NCI-H524 treated with DMSO at 0.1 percent for 48 hours (cell line): ENCODE results near the gene SLC6A6.
A peak's percentile ranks its signal among the peaks of the same experiment; 100 is the strongest.

Experiments used
- DNase-seq: peaks from one replicate; lab custom pipeline; 2025; lab: John Stamatoyannopoulos, UW

SLC6A6 gene

DNA sequence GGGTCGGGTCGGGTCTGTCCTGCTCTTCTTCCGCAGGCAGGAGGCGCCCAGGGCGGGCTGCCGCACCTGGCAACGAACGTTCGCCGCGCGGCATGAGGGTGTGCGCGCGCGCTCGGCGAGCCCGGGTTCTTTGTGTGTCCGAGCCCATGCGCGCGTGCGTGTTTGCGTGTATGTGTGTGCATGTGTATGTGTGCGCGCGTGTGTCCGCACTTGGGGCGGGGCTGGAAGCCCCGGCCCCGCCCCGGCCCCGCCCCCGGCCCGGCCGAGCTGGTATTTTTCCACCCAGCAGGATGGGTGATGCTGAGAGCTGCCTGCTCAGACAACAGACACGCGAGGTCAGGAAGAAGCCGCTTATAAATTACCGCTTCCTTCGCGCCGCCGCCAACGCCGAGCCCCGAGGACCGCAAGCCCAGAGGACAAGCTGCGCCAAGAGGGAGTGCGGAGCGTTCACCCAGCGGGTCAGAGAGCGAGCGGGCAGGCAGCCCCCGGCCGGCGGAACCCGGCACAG, at the start of gene SLC6A6:
Gene SLC6A6, plus strand, starts transcription at position 303 of the 508 bp plus-strand sequence. CDS start 41,029 bp downstream, outside the sequence.
- peak; percentile 55 for DNase-seq

DNA sequence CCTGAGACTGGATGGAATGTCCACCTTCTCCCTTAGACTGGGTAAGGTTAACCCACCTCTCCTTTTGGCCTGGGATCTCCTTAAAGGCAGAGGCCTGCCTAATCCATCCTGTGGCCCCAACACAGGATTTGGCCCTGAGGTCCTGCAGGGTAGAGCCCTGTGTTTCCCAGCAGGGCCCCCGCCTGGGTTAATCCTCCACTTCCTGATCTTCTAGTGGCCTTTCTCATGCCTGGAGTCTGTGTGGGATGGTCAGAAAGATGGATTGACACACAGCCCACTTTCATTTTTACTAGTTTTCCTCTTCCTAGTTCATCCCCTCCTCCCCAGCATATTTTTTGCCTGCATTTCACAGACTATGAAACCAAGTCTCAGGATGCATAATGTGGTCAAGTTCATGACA, 48.9 kb upstream of the SLC6A6 start:
- DNase-seq: no peak

DNA sequence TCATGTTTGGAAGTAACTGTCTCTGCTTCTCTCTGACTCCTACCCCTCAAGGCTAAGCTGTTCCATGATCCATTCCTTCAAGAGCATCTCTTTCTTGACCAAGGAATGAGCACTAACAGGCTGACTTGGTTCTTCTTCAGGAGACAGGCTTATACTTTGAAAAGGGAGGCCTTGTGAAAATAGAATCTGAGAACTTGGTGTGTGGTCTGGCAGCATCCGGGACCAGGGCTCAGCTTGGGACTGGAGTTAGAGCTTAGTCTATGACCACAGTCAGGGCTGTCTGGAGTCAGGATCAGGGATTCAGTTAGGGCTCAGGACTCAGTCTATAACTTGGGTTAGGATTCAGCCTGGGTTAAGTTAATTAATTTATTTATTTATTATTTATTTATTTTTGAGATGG, 44.9 kb upstream of the SLC6A6 start:
- DNase-seq: no peak

DNA sequence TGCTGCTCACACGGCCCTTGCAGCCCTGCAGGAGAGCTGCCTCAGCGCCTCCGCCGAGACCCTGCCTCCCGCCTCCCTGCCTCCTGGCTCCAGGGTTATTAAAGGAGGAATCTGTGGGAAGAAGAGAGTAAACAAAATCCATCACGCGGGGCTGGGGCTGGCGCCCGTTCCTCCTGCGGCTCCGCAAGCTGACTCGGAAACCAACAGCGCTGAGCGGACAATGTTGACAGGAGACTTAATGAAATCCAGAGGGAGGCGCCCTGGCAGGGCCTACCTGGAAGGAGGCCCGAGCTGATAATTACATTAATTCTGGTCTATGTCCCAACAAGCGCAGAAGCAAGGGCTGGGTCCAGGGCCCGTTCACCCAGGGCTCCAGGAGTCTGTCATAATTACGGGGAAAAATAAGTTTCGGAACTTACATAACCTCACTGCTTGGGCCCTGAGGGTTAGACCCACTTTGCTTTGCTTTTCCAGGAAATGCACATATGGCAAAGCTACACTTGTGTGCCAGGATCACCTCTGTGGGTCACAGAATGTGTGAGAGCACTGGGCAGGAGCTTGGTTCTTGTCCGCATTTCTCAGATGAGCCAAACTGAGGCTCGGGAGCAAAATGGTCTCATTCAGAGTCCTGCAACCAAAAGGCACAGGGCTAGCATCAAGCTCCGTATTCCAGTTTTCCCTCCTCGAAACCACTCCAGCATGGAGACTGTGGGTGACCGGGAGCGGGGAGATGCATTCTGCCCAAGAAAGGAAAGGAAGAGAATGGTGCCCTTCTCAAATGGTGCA, 43.8 kb upstream of the SLC6A6 start:
- DNase-seq: no peak

DNA sequence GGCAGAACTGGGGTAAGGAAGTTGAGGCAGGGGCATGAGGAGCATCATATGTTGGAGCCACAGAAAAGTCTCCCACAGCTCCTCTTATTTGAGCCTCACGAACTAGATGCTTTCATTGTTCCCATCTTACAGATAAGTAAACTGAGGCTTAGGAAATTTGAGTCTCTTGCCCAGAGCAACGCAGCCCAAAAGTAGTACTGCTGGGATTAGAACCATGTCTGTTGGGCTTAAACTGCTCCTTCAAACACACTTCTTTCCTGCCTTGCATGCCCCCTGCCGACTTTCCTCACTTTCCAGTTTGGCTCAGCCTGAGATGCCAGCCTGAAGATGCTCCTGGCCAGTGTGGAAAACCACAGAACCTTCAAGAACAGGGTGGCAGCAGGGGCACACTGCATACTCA, 43.1 kb upstream of the SLC6A6 start:
- no peak for DNase-seq

DNA sequence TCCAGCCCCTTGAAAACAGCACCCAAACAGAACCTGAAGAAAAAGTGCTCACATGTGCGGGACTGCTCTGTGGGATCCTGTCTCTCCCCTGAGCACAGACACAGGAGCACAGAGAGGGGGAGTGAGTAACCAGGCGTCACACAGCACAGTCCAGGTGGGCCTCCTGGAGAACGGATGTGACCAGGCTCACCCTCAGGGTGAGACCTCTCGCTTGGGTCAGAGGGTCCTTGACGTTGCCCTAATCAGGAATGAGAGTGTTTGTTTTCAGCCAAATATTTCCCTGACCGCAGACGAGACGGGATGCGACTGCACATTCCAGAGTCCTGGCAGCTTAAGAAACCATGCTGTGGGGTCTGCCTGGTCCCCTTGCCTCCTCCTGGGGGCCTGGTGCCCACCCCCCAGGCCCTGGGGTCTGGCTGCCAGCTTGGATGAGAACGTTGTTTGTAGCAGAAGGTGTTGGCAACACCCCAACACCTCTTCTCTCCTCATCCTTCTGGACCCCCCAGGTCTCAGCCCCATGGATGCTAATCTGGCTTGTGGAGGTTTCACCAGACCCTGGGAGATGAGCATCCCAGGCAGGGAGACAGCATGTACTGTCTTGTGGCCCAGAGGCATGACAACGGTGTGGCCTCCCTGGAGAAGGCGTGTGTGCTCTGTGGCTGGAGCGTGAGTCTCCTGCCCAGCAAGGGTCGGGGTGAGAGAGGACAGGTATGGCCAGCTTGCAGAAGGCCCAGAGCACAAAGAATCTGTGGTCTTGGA, 42.1 kb upstream of the SLC6A6 start:
- no peak for DNase-seq

DNA sequence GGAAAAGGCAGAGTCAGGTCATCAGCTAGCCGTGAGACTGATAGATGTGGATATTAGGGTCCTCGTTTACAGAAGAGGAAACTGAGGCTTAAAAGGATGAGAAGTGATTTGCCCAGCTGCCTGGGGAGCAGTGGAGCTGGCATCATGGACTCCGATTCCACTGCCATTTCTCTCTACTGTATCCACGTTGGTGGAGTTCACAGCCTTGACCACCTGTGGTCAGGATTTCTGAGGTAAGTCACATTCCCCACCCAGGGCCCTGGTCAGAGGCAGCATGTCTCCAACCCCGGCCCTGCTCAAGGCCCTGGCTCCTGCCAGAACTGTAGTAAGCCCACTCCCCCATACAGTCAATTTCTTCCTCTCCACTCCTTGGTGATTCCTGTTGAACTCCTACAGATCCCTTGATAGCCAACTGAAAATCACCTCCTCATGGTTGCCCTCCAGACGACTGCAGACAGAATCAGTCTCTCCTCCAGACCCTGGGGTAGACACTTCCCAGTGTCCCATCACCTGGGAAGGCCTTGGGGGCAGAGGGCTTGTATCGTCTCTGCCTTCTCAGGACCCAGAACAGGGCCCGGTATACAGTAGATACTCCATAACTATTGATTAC, 41.2 kb upstream of the SLC6A6 start:
- DNase-seq: no peak

DNA sequence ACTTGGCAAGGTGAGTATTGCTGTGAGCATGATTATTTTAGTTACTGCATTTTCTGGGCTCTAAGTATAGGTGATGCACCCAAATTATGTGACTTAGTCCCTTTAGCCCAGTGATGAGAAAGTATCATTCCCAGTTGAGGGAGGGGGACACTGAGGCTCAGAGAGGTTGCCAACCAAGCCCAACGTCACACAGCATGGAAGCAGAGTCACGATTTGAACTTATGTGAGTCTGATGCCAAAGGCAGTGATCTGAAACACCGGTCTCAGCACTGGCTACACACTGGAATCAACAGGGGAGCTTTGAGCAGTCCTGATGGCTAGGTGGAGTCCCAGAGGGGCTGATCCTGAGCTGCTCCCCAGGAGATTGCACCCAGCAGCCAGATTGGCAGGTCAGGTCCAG, 39.5 kb upstream of the SLC6A6 start:
- DNase-seq: no peak

DNA sequence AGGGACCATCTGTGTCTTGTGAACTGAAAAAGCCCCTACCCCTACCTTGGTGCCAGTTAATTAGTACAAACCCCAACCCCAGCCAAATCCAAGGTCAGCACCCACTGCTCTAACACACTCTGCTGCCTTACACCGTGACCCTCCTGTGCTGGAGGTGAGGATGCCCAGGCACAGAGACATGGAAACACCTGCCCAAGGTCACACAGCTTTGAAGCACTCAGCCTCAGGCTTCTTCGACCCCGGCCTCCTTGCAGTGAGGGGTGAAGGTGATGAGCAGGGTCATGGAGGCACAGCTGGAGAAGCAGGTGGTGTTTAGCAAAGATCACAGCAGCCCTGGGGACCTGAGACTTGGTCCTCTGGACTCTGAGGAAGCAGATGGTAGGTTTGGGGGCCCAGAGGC, 39.0 kb upstream of the SLC6A6 start:
- no peak for DNase-seq

DNA sequence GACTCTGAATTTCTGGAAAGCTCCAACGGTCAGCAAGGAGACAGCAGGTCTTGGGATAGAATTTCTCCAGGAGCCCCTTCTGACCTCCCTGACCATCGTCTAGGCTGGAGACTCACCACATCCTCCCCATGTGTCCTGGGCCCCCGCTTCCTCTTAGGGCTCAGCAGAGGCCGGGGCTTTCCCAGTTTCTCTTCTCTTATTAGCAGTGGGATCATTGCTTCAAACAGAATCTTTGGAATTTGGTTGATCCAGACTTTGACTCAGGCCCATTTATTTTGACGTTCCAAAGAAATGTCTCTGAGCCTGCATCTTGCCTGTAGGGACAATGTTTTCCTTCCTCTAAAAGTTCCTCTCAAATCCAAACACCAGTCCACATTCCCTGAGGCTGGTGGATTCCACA, 38.4 kb upstream of the SLC6A6 start:
- DNase-seq: no peak

DNA sequence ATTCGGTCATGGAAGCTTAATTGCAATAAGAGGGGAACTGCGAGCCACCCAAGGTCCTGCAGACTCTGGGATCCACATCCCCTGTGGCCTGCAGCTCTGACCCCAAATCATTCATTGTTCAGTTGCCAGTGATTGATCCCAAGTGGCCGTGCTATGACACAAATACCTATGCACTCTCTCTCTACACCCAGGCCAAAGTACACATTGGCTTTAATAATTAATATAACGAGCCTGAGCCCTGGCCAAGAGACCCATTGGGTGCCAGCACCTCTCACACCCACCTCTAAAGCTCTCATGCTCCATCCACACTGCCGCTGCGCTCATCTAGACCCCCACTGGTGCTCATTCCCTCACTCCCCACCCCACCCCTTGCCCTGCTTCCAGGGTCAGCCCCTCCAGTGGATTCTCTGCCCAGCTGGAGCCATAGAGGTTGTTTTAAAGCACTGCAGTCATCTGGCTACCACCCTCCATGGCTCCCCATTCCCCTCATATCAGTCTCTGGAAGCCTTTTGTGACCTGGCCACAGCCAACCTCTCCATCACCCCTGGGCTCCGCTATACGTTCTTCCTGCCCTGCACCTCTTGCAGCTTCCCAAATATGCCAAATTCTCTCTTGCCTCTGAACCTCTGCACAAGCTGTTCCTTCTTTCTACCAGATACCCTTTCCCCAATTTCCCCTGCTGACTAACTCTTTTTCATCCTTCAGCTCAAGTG, 37.7 kb upstream of the SLC6A6 start:
- DNase-seq: no peak

DNA sequence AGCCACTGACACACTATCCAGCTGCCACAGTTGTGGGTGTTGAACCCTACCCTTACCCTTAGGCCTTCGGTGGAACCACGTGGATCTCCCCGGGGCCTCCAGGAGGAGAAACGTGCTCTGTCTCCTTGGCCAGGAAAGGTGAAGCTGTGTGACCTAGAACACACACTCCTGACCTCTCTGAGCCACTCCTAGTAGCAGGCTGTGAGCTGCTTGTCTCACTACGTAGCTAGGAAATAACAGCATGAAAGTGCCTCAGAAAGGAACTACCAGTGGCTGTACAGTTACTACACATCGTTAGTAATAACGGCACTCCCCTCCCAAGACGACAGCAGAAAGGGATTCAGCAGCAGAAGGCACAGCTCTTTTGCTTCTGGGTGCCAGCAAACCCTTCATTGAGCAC, 36.2 kb upstream of the SLC6A6 start:
- no peak for DNase-seq

DNA sequence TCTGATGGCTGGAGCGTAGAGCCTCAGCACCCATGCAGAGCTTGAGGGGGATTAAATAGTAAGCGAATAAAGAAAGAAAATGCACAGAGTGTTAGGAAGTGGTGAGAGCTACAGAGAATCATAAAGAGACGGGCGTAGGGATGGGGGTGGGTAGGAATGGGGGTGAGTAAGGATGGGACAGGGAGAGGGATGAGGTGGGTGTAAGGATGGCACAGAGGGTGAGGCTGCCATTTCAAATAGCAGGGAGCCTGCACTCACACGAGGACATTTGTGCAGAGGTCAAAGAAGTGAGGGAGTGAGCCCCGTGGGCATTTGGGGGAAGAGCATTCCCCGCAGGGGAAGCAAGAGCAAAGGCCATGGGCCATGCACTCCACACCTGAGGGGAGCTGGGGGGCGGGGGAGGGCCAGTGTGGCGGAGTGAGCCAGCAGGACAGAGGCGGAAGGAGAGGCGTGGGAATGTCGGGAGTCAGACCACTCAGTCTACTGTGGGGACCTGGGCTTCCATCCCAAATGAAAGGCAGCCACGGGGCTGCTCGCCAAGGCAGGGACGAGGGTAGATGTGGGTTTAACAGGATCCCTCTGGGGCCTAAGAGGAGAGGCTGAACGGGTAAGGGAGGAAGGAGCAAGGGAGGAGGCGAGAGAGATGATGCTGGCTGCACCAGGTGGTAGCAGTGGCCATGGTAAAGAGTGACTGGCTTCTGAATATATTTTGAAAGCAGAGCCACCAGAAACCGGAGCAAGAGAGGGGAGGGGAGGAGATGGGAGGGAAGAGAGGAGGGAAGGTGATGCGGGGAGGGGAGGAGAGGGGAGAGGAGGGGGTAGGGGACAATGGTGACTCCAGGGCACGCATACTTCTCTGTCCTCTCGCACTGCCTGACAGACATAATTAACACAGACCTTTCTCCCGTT, 35.2 kb upstream of the SLC6A6 start:
- DNase-seq: no peak

DNA sequence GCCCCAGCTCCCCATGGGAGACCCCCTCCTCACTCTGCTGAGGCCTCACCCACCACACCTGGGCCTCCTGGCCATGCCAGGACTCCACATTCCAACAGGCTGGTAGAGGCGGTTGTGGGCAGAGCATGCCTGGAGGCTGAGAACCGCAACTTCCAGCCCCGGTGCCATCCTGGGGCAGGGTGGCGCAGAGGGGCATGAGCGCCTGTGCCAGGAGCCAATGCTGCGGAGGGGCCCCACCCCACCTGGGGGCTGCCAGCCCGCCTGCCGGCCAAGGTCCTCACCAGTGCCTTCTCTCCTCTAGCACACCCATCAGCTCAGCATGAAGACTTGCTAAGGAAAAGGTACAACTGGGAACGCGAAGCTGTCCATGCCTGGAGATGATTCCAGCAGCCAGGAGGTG, 34.3 kb upstream of the SLC6A6 start:
- DNase-seq: no peak

DNA sequence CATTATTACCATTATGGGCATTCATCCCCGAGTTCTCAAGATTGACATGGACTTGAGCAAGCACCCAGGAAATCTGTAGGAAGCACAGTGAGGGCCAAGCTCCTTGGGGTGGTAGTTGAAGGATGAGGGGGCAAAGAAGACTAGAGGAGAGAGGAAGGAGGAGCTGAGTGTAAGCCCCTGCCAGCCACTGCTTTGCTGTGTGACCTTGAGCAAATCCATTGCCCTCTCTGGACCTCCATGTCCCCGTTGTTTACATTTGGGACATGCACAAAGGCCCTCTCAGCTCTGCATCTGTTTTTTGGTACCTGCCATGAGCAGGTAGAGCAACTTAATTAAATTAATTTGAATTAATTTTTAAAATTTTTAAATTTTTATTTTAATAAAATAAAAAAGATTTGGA, 33.5 kb upstream of the SLC6A6 start:
- no peak for DNase-seq

DNA sequence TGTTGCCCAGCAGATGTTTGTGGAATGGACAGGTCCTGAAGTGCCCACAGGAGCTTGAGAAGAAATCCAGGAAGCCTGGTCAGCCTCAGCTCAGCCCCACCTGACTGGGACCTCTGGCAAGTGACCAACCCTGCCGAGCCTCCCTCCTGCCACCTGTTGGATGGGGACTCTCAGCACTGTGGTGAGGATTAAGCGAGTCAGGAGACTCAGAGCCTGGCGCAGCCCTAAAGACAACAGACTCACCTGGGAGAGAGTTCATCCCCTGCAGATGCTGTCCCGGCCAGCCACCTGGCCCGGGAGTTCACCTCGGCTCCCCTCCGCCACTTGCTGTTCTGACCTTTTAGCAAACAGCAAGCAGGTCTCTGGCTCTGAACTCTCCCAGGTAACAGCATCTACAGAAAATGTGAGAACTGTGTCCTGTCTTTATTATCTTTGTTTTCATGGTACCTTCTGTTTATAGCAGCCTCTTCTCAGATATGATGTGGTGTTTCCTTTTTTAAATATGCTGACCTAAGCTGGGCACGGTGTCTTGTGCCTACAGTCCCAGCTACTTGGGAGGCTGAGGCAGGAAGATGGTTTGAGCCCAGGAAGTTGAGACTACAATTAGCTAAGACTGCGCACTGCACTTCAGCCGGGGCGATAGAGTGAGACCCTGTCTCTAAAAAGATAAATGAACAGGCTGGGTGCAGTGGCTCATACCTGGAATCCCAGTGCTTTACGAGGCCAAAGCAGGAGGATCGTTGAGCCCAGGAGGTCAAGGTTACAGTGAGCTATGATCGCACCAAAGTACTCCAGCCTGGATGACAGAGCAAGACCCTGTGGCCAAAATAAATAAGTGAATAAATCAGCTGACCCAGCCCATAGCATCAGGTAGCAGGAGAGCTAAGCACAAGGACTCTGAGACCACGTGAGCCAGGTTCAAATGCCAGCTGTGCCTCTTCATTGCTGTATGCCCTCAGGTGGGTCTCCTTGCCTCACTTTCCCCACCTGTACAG, 32.4 kb upstream of the SLC6A6 start:
- no peak for DNase-seq

DNA sequence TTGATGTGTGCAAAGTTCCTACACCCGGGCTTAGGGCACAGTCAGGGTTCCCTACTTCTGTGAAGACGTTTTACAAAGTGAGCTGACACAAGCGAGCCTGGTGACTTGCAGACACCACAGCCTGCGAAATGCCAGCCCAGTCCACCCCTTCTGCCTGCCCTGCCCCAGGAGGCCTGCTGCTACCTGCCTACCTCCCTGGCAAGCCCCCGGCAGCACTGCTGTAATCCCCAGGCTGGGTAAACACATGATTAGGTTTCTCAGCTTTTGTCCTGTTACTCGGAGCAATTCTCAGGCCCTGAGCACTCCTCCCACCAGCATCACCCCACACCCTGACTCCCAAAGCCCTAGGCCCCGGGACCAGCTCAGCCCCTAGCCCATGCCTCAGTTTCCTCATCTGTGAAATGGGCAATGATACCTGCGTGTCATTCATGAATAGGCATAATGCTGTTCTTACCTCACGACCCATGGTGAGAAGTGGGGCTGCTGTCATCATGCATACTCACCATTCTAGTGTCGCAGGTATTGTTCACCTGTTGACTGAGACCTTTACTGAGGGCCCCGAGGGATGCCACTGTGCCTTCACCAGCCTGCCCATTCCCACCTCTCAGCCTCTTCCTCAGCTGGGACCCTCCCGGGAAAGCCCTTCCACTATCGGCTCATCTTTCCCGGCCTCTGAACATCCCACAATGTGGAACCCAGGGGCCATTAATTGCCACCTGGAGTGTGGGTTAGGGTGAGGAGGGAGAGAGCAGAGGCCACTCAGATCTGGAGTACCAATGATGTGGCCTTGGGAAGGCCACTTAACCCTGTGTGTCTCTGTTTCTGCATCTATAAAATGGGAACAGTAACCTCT, 31.5 kb upstream of the SLC6A6 start:
- DNase-seq: no peak

DNA sequence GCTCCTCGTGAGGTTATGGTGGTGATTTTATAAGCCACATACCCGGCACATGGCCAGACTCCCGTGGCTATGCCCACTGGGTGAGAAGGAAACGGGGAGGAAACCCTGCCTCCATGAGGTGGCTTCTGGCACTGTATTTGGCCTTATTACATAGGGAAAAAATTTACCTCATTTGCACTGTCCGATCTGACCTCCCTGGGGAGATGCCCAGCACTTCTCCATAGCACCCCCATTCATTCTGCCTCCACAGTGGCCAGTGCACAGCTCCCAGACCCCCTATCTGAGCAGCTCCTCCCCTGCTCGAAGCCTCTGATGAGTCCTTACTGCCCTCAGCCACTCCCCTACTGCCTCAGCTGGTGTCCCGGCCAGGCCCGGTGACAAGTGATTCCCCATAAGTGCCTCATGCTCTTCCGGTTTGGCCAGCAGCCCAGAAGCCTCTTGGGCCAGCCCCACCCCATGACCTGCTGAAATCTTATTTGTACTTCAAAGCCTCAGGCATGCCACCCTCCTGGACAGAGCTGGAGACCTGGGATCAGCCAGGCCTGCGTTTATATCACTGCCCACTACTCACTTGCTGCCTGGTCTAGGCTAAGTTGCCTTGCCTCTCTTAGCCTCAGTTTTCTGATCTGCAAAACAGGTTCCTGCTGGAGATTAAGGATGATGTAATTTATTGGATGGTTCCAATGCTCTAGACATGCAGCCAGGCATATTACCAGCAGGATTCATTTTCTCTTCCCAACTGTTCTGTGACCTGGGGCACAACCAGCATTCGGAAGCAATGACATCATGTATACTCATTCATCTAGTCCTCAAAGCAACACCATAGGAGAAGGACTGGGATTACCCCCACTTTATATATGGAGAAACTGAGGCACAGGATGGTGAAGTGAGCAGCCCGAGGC, 30.6 kb upstream of the SLC6A6 start:
- peak; percentile 39 for DNase-seq
